Fibroblast of lung (primary cell): ENCODE results near the gene MTMR4.

Experiments
- EZH2 ChIP-seq: IDR thresholded peaks from 2 replicates; pipeline ENCODE4 v1.5.1; 2012; ENCODE audit warnings: low read length, control low read depth, mild to moderate bottlenecking; ENCODE audit errors: missing control alignments
- TF ChIP-seq, protein P1 (sequence below), 2 donors: IDR thresholded peaks in 1 of 2; conservative IDR thresholded peaks in 1 of 2; 1 replicate in 1 of 2; 2 replicates in 1 of 2; pipeline ENCODE4 v1.5.1; 2011 to 2012; ENCODE audit warnings: low read length in 2 of 2, control low read depth in 1 of 2, inconsistent platforms in 1 of 2, low read depth in 1 of 2, mild to moderate bottlenecking in 1 of 2

DNA sequence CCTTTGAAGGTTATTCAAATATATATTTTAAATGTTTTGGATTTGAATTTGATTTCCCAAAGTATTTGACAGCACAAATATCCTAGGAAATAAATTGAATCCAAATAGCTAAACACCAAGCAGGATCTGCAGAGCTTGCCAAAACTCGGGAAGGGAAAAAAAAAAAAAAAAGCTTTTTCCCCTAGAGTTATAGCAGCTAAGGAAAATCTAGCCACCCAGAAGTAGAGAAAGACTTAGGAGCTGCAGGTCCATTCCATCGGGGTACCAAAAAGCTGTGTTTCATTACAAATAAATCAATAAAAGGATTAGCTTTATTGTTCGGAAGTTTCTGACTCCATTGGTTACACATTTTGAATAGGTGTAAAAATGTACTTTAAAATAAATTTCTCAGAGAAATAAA, 45.5 kb downstream of the MTMR4 start:
- TF ChIP-seq, protein P1, sequence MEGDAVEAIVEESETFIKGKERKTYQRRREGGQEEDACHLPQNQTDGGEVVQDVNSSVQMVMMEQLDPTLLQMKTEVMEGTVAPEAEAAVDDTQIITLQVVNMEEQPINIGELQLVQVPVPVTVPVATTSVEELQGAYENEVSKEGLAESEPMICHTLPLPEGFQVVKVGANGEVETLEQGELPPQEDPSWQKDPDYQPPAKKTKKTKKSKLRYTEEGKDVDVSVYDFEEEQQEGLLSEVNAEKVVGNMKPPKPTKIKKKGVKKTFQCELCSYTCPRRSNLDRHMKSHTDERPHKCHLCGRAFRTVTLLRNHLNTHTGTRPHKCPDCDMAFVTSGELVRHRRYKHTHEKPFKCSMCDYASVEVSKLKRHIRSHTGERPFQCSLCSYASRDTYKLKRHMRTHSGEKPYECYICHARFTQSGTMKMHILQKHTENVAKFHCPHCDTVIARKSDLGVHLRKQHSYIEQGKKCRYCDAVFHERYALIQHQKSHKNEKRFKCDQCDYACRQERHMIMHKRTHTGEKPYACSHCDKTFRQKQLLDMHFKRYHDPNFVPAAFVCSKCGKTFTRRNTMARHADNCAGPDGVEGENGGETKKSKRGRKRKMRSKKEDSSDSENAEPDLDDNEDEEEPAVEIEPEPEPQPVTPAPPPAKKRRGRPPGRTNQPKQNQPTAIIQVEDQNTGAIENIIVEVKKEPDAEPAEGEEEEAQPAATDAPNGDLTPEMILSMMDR (conservative IDR thresholded peaks at IDR 0.05 in 1 of 2, IDR thresholded peaks at IDR 0.05 in 1 of 2; ENCODE audit: low read depth in 1 of 2, low read length in 2 of 2): no peak
- no peak for TF ChIP-seq EZH2
